H7 (cell line): ENCODE data around the gene SLC28A1. TPM values are rescaled to one million over a fixed set of nuclear protein-coding genes. Genes with fewer than 3 reads are reported as not detected.

Experiments used
- DNase-seq: peaks from one replicate; pipeline ENCODE4 v3.0.0; 2012
- H3K27me3 ChIP-seq: 2 replicates; pipeline ENCODE4 v1.6.0; 2011; ENCODE audit warnings: mild to moderate bottlenecking, low read length; ENCODE audit not compliant: control insufficient read depth, insufficient read depth
- H3K36me3 ChIP-seq: replicated peaks from 2 replicates; pipeline ENCODE4 v1.5.1; 2011; ENCODE audit warnings: low read length; ENCODE audit not compliant: control insufficient read depth, insufficient read depth
- H3K4me3 ChIP-seq: 2 replicates; pipeline ENCODE4 v1.5.1; 2011; ENCODE audit warnings: low read depth, mild to moderate bottlenecking, control low read depth, low read length, moderate library complexity; ENCODE audit not compliant: insufficient read depth
- total RNA-seq: library from RNA; depleted of rRNA; stranded (reverse); fragments of >200 nt; shearing (Covaris generic); gene quantifications from 2 replicates; pipeline ENCODE4 v1.2.3, GENCODE V29; 2014

SLC28A1 gene
- total RNA-seq, 1 experiment from 2014 or later, result not detected

GRCh38 chr15:84886211-84886983 is 1.9 kb downstream of the SLC28A1 start:
- no peak for DNase-seq
- Histone ChIP-seq H3K27me3 (no peaks in the 10 kb centered on the region), H3K36me3 (no peaks in the 10 kb centered on the region), H3K4me3 (no peak overlapping the region)

GRCh38 chr15:84886984-84887299 is 2.5 kb downstream of the SLC28A1 start:
- Histone ChIP-seq H3K36me3 (no peaks in the 10 kb centered on the region), H3K4me3 (no peak overlapping the region), H3K27me3 (no peaks in the 10 kb centered on the region)
- no peak for DNase-seq

GRCh38 chr15:84887938-84888337 is 3.5 kb downstream of the SLC28A1 start:
- H3K4me3 ChIP-seq, result no peak overlapping the region
- no peaks in the 10 kb centered on the region for H3K27me3 ChIP-seq
- H3K36me3 ChIP-seq, result no peaks in the 10 kb centered on the region
- DNase-seq, result no peak

GRCh38 chr15:84888639-84889038 is 4.2 kb downstream of the SLC28A1 start:
- Histone ChIP-seq H3K27me3 (no peaks in the 10 kb centered on the region), H3K4me3 (no peak overlapping the region), H3K36me3 (no peaks in the 10 kb centered on the region)
- DNase-seq, result peak; percentile 71

- Histone ChIP-seq H3K27me3 (no peaks in the 10 kb centered on the region), H3K36me3 (no peaks in the 10 kb centered on the region), H3K4me3 (no peak overlapping the region)
- peak; percentile 66 for DNase-seq
Measured at GRCh38 chr15:84889313-84889990, 5.0 kb downstream of the SLC28A1 start.

GRCh38 chr15:84889991-84890669 is 5.7 kb downstream of the SLC28A1 start:
- H3K36me3 ChIP-seq, result no peaks in the 10 kb centered on the region
- DNase-seq, result no peak
- no peaks in the 10 kb centered on the region for H3K27me3 ChIP-seq
- H3K4me3 ChIP-seq, result no peak overlapping the region

GRCh38 chr15:84890670-84891162 is 6.3 kb downstream of the SLC28A1 start:
- H3K27me3 ChIP-seq, result no peaks in the 10 kb centered on the region
- DNase-seq, result no peak
- no peaks in the 10 kb centered on the region for H3K36me3 ChIP-seq
- no peak overlapping the region for H3K4me3 ChIP-seq

GRCh38 chr15:84891339-84891738 is 6.9 kb downstream of the SLC28A1 start:
- Histone ChIP-seq H3K4me3 (no peak overlapping the region), H3K27me3 (no peaks in the 10 kb centered on the region), H3K36me3 (no peaks in the 10 kb centered on the region)
- DNase-seq, result no peak

- DNase-seq, result no peak
Measured at GRCh38 chr15:84892786-84893307, 8.4 kb downstream of the SLC28A1 start.

GRCh38 chr15:84893607-84894006 is 9.1 kb downstream of the SLC28A1 start:
- no peaks in the 10 kb centered on the region for H3K27me3 ChIP-seq
- DNase-seq, result no peak
- H3K4me3 ChIP-seq, result no peak overlapping the region
- H3K36me3 ChIP-seq, result no peaks in the 10 kb centered on the region

More at GRCh38 chr15:84892786-84893307, 8.4 kb downstream of the SLC28A1 start:
- no peak overlapping the region for H3K4me3 ChIP-seq
- H3K36me3 ChIP-seq, result no peaks in the 10 kb centered on the region
- no peaks in the 10 kb centered on the region for H3K27me3 ChIP-seq

GRCh38 chr15:84894736-84895425 is 10.4 kb downstream of the SLC28A1 start:
- no peak overlapping the region for H3K4me3 ChIP-seq
- DNase-seq, result no peak
- no peaks in the 10 kb centered on the region for H3K36me3 ChIP-seq
- H3K27me3 ChIP-seq, result no peaks in the 10 kb centered on the region

GRCh38 chr15:84898761-84899160 is 14.3 kb downstream of the SLC28A1 start:
- H3K36me3 ChIP-seq, result no peaks in the 10 kb centered on the region
- no peak for DNase-seq
- H3K27me3 ChIP-seq, result no peaks in the 10 kb centered on the region
- no peak overlapping the region for H3K4me3 ChIP-seq

GRCh38 chr15:84899750-84900149 is 15.3 kb downstream of the SLC28A1 start:
- Histone ChIP-seq H3K4me3 (no peak overlapping the region), H3K36me3 (no peaks in the 10 kb centered on the region), H3K27me3 (no peaks in the 10 kb centered on the region)
- DNase-seq, result no peak

- Histone ChIP-seq H3K4me3 (no peak overlapping the region), H3K36me3 (no peaks in the 10 kb centered on the region), H3K27me3 (no peaks in the 10 kb centered on the region)
- DNase-seq, result no peak
Measured at GRCh38 chr15:84901540-84901939, 17.1 kb downstream of the SLC28A1 start.
